Mesodermal cell (in vitro differentiated cells): ENCODE results near the gene LEP.

ENCODE experiments used
- H3K27ac ChIP-seq: 2 replicates; pipeline ENCODE4 v1.7.0; 2013; ENCODE audit warnings: mild to moderate bottlenecking, low read depth, low read length, moderate library complexity; ENCODE audit not compliant: severe bottlenecking
- H3K36me3 ChIP-seq: 2 replicates; pipeline ENCODE4 v1.7.1; 2013; ENCODE audit warnings: mild to moderate bottlenecking, low read length, moderate library complexity; ENCODE audit not compliant: control insufficient read depth, insufficient read depth
- H3K4me1 ChIP-seq: one replicate; pipeline ENCODE4 v1.7.1; 2013; ENCODE audit warnings: mild to moderate bottlenecking, low read length; ENCODE audit not compliant: insufficient read depth, control insufficient read depth, poor library complexity, severe bottlenecking
- H3K4me3 ChIP-seq: 2 replicates; pipeline ENCODE4 v1.7.0; 2013; ENCODE audit warnings: low read length, control low read depth, mild to moderate bottlenecking; ENCODE audit not compliant: insufficient read depth, poor library complexity, severe bottlenecking; ENCODE audit errors: extremely low read depth
- H3K9me3 ChIP-seq: 2 replicates; pipeline ENCODE4 v1.7.1; 2013; ENCODE audit warnings: mild to moderate bottlenecking, low read length, moderate library complexity; ENCODE audit not compliant: control insufficient read depth
- WGBS, 2 experiments: methylation state at CpG; one replicate each; pipeline ENCODE4 v1.1.5; 2013; ENCODE audit warnings: missing lambda C conversion rate in 2 of 2; ENCODE audit not compliant: insufficient coverage in 2 of 2; 5-methylcytosine and 5-hydroxymethylcytosine counted together

Gene LEP

GRCh38 chr7:128265156-128265905, 24.3 kb downstream of the LEP start:
- no peak overlapping the region for H3K27ac ChIP-seq
- 97 to 98% methylated on average over 4 to 5 of the region's 6 CpGs for WGBS, 2 experiments
- H3K4me1 ChIP-seq, result peaks cover 14% of the 10 kb centered on the region
- H3K4me3 ChIP-seq, result no peak overlapping the region
- no peaks in the 10 kb centered on the region for H3K36me3 ChIP-seq
- H3K9me3 ChIP-seq, result no peaks in the 10 kb centered on the region

GRCh38 chr7:128265906-128266300, 24.8 kb downstream of the LEP start:
- H3K36me3 ChIP-seq, result no peaks in the 10 kb centered on the region
- no peak overlapping the region for H3K4me3 ChIP-seq
- H3K27ac ChIP-seq, result no peak overlapping the region
- no peaks in the 10 kb centered on the region for H3K9me3 ChIP-seq
- peaks cover 14% of the 10 kb centered on the region for H3K4me1 ChIP-seq
- WGBS, 2 experiments, result 39 to 42% methylated on average over 2 of the region's 5 CpGs

DNA sequence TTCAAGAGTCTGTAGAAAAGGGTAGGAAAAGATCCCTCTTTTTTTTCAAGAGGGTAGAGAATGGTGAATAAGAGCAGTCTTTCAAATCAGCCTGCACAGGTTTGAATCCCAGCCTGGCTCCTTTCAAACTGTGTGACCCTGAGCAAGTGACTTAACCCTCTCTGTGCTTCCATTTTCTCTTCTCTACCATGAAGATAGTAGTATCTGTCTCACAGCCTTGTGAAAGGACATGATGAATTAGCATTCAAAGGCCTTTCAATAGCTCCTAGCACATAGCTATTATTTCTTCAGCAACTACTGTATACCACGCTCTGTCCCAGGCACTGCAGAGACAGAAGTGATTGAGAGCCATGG, 25.4 kb downstream of the LEP start:
- Histone ChIP-seq H3K36me3 (no peaks in the 10 kb centered on the region), H3K9me3 (no peaks in the 10 kb centered on the region), H3K27ac (peak overlapping the region; percentile 94), H3K4me1 (peaks cover 14% of the 10 kb centered on the region), H3K4me3 (no peak overlapping the region)
- WGBS, 2 experiments, result 100% methylated on average over 1 of the region's 1 CpG

- Histone ChIP-seq H3K27ac (peak overlapping the region; percentile 94), H3K36me3 (no peaks in the 10 kb centered on the region), H3K4me3 (peak overlapping the region; percentile 5), H3K9me3 (no peaks in the 10 kb centered on the region), H3K4me1 (peaks cover 14% of the 10 kb centered on the region)
- 22 to 23% methylated on average over 14 of the region's 16 CpGs for WGBS, 2 experiments
These were observed 26.0 kb downstream of the LEP start for GRCh38 chr7:128266883-128267594.

DNA sequence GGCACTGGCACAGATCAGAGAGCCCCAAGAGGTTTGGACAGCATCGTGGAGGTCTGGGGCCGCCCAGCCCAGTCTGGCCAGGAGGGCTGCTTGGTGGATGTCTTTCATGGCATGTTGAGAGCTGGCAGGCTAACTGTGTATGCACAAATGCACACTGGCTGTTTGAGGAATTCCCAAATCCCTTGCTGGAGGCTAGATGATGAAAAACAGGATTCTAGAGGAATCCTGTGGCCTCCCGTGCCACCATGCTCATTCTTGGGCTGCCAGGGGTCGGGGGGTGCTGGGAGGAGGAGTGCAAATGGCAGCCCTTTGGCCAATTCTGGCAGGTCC, 26.5 kb downstream of the LEP start:
- Histone ChIP-seq H3K27ac (peak overlapping the region; percentile 94), H3K9me3 (no peaks in the 10 kb centered on the region)
- 50 to 58% methylated on average over 3 to 4 of the region's 4 CpGs for WGBS, 2 experiments

DNA sequence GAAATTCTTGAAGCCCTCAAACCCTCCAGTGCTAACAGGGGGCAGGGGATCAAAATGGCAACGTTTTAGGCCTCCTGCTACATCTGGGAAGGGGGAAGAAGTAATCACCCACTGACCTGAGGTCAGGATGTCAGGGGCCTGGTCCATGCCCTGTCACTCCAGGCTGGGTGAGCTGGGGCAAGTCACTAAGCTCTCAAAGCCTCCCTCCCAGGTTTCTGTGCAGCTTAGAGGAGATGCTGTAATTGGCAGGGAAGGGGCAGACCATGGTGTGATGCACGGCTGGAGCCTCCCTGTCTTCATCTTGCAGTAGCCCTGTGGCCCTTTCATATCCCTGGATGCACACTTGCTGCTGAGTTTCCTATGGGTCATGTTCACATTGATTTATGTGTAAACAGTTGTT, 27.2 kb downstream of the LEP start:
- no peak overlapping the region for H3K27ac ChIP-seq
- H3K4me3 ChIP-seq, result no peak overlapping the region
- peaks cover 14% of the 10 kb centered on the region for H3K4me1 ChIP-seq
- H3K36me3 ChIP-seq, result no peaks in the 10 kb centered on the region
- H3K9me3 ChIP-seq, result no peaks in the 10 kb centered on the region
- 73 to 78% methylated on average over 2 of the region's 2 CpGs for WGBS, 2 experiments

More for the DNA sequence above, 26.5 kb downstream of the LEP start:
- no peak overlapping the region for H3K4me3 ChIP-seq
- no peaks in the 10 kb centered on the region for H3K36me3 ChIP-seq
- H3K4me1 ChIP-seq, result peaks cover 14% of the 10 kb centered on the region

GRCh38 chr7:128270826-128271272, 29.8 kb downstream of the LEP start:
- Histone ChIP-seq H3K9me3 (no peaks in the 10 kb centered on the region), H3K36me3 (no peaks in the 10 kb centered on the region), H3K4me3 (no peak overlapping the region), H3K4me1 (peaks cover 14% of the 10 kb centered on the region), H3K27ac (no peak overlapping the region)
- 94 to 95% methylated on average over 30 to 31 of the region's 31 CpGs for WGBS, 2 experiments

DNA sequence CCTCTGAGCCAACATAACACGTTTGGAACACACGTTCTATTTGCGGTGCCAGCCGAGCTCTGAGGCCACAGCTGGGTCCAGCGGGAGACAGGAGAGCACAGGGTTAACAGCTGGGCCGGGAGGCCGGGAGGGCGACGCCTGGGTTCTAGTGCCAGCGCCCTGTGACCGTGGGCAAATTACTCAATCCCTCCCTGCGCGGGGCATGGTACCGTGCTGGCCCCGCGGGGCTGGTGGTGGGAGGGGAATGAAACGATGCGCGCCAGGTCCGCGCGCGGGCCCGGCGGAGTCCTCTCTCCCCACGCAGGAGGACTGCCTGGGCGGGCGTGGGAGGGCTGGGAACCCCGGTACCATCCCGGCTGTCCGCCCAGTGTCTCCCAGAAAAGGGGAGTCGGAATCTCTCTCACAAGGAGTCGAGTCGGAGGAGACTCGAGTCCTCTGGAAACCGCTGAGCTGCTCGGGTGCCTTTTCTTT, 30.4 kb downstream of the LEP start:
- H3K9me3 ChIP-seq, result no peaks in the 10 kb centered on the region
- H3K27ac ChIP-seq, result no peak overlapping the region
- H3K4me3 ChIP-seq, result no peak overlapping the region
- 95 to 96% methylated on average over 37 of the region's 37 CpGs for WGBS, 2 experiments
- peaks cover 14% of the 10 kb centered on the region for H3K4me1 ChIP-seq
- no peaks in the 10 kb centered on the region for H3K36me3 ChIP-seq

DNA sequence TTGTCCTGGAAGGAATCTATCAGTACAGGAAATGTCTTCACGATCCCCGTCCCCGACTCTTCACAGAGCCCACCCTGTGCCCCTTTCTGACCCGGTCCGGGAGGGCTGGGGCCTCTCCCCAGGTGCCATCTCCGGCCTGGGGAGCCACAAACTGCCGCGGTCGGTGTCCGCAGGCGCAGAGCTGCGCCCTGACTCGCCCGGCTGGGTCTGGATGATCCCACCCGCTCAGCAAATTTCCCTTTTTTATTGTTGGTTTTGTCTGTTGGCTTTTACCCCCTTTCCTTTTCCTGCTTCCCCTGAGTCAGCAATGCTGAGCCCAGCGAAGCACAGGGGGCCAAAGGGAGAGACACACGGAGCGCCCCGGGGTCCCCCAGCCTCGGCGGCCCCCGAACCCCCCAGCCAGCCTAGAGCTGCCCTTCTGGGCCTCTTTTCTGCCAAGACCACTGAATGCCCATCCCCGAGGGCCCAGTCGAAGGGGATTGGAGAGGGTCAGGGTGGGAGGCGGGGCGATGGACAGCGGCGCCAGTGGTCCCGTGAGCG, 30.9 kb downstream of the LEP start:
- Histone ChIP-seq H3K4me3 (no peak overlapping the region), H3K9me3 (no peaks in the 10 kb centered on the region), H3K27ac (no peak overlapping the region), H3K4me1 (peaks cover 8% of the 10 kb centered on the region), H3K36me3 (no peaks in the 10 kb centered on the region)
- WGBS, 2 experiments, result 94 to 96% methylated on average over 21 to 25 of the region's 30 CpGs

DNA sequence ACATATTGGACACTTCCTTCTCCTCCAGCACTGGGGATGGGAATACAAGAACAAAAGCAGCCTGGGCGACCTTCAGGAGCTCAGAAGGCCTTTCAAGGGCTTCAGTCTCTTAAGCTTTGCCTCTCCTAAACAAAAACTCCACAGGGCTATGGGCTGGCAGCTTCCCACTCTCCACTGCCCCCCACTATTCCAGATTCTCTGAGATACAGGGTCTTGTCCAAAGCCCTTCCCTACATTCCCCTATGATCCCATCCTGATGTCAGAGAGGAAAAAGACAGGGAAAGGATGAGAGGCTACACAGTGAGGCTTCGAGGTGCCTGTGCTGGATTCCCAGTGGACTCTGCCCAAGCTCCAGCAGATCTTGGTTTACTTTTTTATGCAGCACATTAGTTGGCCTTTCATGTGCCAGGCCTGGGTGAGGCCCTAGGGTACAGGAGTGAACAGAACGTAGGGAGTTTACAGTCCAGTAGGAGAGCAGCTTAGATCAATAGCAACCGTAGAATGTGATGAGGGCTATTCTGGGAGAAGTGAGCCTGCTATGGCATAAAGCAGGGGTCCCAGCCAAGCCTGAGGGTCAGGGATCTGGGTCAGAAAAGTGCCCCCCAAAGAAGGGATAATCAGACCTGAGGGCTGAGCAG, 33.3 kb downstream of the LEP start:
- Histone ChIP-seq H3K27ac (no peak overlapping the region), H3K9me3 (peaks cover 3% of the 10 kb centered on the region), H3K4me1 (no peaks in the 10 kb centered on the region), H3K4me3 (no peak overlapping the region), H3K36me3 (no peaks in the 10 kb centered on the region)
- WGBS, 2 experiments, result 78 to 88% methylated on average over 3 of the region's 4 CpGs
